IPS DF 19.7 (cell line): Measurements from ENCODE around the gene SRMS.

Source experiments
- DNase-seq: peaks from one replicate; pipeline ENCODE4 v3.0.0-alpha.2; 2013; ENCODE audit warnings: low read depth, low spot score

Gene SRMS

DNA sequence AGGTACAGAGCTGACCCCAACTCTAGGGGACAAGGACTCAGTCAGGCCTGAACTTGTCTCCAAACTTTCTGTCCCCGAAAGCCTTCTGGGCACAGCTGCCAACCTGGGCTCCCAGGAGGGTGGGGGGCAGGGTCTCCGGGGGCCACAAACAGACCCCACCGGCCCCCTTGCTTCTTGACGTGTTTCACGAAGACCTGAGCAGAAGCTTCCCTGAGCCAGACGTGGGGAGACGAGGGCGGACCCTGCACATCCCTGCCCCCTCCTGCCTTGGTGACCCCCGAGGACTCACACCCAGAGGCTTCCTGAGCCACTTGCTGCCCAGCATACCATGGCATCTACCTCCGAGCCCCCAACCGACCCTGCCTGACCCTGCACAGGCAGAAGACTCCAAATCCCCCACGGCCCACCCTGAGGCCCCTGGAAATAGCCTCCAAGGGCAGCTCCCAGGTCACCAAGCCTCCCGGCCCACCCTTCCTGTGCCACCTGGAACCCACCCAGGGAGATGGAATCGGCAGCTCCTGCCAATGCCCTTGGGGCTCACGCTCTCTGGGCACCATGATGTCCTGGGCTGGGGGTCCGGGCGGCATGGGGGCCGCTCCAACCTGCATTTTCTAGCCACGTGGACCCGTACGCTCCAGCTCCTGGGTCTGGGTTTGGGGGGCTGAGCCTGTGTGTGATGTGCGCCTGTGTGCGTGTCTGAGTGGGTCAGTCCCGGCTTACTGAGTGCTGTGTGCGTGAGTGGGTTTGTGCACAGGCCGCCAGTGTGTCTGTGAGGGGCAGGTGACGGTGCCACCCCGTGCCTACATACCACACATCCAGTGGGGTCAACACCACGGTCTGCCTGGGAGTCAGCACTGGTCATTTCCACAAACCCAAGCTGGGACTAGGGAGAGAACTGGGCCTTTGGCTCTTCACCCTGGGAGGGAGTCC is 7.8 kb downstream of the SRMS start:
- no peak for DNase-seq

DNA sequence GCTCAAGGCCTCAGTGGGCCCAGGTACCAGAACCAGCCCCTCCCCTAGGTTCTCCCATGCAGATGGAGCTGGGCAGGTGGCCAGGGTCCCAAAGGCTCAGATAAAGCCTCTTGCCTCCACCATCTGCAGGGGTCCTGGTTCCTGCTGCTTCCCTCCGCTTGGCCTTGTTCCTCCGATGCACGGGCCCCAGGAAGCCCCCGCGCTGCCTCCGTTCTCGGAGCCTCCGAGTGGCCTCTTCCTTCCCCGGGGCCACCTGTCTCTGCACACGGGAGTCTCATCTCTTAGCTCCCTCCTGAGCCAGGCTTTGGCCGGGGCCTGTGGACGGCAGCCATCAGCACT is 8.5 kb downstream of the SRMS start:
- DNase-seq = no peak

DNA sequence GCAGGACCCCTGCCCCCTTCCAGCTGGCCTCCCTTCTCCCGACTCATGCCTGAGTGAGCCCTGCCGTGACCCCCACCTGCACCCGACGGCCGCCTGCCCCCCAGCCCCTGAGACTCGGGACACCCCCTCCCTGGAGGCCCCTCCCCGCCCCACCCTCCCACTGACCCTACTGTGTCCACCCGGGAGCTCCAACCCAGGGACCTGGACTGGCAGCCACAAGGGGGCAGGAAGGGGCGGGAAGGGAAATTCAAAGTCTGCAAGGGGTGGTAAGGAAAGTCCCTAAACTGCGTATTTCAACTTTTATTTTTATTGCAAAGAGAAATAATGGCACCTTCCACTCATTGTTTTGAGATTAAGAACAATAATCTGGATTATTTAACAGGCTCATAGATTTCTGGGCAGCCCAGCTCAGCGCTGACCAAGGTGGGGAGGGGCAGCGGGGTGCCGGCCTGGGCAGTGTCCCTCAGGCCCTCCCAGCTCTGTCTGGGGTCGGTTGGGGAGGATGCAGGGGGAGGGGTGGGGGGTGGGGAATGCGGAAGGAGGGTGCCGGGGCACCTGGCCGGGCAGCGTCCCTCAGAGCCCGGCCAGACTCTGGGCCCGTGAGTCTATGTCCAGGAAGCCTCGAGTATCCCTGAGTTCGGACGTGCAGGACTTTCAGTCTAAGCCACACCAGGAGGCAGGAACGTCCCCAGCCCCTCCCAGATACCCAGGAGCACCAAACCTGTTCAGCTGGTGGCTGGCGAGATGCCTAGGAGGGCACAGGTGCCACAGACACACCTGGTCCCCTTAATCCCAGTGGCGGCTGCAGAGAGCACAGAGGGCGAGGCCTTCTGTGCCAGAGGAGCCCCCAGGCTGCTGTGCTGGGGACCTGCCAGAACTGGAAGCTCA is 9.1 kb downstream of the SRMS start:
- no peak for DNase-seq

DNA sequence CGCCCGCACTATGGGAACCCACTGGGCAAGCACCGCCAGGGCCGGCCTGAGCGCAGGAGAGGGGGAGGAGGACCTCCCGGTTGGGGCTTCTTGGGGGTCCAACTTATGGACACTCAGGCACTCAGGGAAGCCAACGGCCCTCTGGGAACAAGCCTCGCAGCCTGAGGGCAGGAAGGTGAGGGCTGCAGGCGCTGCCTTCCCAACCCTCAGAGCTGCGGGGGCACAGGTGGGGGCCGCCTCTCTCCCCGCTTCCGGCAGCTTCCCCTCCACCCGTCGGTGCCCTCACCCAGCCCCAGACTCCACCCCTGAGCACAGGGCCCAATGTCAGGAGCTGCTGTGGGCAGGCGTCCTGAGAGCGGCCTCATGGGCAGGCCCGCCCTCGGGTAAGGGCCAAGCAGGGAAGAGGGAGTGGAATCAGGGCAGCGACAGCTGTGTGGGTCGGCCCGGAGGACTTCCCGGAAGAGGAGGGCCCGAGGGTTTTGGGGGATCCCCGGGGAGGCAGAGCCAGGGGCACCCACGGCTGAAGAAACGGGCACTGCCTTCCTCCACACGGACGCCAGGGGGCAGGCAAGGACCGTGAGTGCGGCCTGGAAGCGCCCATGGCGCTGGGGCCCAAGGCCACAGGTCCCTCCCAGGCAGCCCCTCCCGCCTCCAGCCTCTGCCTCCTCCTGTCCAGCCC is 9.9 kb downstream of the SRMS start:
- DNase-seq = no peak

DNA sequence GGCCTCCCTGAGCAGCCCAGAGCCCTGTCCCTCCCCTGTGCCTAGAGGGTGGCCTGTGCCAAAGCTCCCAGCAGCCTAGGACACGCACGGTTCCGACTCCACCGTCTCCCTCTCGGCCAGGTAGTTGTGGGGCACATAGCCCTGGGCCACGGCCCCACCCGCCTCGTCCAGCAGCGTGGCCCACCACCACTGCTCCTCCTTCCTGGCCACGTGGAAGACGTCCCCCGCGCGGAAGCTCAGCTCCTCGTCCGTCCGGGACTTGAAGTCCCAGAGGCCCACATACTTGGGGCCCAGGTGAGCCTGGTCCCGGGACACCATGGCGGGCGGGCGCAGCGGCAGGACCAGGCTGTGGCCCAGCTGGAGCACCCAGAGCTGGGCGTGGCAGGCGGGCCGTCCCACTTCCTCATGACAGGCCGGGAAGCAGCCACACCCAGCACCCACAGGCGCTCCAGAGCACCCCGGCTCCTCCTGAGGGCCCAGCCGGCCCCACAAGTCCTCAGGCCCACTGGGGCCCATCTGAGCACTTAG is 10.5 kb downstream of the SRMS start, which contains the start of gene PTK6:
Gene PTK6 (minus strand): TSS at position 380 of the 528 bp plus-strand sequence. CDS start 62 bp downstream, at position 318.
- no peak for DNase-seq

DNA sequence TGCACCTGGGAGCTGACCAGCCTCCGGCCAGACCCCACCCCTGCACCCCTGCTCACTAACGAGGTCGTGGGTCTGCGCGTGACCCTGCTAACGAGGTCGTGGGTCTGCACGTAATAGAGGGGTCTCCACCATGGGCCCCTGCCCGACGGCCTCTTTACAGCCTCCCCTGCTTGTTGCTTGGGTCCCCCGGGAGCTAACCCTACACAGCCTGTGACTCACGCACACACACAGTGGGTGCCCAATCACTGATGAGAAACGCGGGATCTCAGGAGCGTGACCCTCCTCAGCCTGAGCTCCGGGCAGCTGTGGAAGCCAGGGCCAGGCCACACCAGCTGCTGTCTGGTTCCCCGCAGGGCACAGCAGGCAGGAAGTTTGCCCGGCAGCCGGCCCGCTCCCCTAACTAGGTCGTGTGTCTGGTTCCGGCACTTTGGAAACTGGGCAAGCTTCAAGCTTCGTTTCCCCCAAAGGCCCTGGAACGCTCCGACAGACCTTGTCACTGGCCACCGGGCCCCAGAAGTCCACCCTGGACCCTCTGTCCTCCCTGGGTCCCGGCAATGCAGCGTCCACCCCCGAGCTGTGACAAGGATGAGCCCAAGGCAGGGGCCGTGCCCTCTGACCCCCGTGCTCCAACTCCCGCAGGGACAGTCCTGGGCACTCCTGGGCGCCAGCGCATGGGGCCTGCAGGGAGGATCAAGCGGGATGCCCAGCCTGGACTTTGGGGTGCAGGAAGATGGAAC is 11.1 kb downstream of the SRMS start:
- DNase-seq = no peak

DNA sequence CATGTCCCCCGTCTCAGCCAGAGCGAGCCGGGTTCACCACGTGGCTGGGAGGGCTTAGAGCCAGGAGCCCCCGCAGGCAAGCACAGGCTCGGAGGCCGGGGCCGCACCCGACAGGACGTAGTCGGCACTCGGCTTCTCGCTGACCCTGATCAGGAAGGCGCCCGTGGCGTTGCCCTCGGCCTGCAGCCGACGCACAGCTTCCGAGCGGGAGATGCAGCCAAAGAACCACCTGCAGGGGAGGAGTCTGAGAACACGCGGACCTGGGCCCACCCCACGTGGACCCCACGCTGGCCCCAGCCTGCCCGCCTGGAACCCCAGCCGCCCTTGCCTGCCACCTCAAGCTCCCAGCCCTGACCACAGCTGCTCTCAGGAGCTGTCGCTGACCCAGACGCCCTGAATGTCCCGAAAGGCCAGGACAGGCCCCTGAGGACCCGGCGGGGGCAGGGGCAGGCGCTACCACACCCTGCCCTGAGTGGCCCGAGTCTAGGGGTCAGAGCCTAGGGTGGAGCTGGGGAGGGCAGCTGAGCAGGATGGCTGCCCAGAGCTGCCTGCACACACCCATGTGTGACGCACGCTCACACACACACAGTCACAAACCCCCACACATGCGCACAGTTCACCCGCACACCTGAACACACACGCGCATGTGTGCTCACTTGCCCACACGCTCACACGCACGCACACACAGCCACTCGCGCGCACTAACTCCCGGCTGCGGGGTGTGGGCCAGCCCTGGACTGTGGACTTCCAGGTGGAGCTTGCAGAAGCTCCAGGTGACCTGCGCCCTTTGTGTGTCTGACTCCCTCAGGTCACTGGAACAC is 12.5 kb downstream of the SRMS start:
- no peak for DNase-seq

DNA sequence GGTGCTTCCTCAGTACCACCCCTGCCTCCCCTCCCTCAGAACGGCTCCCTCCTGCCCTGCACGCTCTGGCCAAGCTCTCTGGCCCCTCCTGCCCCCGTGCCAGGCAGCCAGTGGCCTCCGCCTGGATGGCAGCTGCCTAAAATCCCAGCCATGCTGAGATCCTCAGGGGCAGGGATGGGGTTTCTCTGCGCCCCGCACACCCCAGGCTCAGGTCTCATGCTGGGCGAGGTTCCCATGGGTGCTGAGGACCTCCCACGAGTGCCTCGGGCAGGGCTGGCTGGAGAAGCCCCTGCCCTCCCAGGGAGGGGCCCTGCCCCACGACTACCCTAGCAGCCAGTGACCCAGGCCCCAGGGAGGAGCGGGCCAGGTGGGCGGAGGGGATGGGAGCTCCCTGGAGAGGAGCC is 13.1 kb downstream of the SRMS start:
- no peak for DNase-seq

DNA sequence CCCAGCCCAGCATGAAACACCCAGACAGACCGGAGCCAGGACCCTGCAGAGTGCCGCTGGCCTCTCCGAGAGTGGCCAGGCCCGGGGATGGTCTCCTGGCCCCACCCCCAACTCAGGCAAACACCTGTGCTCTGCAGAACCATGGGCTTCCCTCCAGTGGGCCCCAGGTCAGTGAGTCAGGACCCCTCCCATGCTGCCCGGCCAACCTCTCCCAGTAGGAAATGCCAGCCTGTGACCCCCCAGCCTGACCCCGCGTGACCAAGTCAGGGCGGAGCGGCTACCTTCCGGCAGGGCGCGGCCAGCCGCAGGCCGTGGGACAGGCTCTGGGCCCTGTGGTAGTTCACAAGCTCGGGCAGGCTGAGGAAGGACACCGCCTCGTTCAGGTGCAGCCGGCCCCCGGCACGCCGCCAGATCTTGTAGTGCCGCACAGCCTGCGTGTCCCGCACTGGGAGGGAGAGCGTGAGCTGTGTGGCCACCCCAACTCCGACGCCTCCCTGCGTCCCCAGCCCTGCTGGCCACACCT is 13.6 kb downstream of the SRMS start:
- no peak for DNase-seq

DNA sequence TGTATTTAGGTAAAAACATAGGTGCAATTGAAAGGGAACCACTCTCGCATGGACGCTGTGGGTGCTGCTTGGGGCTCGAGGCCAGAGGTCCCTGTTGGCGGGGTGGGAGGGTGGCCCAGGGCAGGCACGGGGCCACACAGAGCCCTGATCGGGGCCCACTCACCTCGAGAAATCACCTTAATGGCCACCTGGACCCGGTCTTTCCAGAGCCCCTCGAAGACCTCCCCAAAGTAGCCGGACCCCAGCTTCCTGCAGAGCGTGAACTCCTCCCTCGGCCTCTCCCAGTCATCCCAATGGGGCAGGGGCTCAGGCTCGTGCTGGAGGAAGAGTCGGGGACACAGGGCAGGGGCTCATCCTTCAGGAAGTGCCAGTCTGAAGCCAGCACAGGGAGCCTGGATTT is 14.2 kb downstream of the SRMS start:
- DNase-seq = no peak

DNA sequence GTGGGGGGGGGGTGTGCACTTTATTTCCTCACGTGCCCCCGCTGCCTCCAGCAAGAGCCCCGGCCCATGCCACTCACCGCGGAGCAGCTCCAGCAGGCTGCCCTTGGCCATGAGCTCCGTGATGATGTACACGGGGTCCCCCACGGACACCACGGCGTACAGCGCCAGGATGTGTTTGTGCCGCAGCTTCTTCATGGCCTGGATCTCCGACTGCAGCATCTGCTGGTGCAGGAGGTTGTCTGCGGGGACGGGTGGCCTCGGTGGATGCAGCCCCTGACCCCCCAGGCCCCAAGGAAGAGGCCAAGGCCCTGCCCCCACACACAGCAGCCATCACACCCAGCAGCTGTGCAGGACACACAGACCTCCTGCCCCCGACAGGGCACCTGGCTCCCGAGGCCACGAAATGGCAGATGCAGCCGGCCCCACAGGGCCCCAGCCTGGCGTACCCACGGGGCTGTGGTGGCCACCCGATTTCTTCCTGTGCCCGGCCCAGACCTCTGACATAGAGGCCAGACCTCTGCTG is 15.0 kb downstream of the SRMS start:
- DNase-seq = no peak

DNA sequence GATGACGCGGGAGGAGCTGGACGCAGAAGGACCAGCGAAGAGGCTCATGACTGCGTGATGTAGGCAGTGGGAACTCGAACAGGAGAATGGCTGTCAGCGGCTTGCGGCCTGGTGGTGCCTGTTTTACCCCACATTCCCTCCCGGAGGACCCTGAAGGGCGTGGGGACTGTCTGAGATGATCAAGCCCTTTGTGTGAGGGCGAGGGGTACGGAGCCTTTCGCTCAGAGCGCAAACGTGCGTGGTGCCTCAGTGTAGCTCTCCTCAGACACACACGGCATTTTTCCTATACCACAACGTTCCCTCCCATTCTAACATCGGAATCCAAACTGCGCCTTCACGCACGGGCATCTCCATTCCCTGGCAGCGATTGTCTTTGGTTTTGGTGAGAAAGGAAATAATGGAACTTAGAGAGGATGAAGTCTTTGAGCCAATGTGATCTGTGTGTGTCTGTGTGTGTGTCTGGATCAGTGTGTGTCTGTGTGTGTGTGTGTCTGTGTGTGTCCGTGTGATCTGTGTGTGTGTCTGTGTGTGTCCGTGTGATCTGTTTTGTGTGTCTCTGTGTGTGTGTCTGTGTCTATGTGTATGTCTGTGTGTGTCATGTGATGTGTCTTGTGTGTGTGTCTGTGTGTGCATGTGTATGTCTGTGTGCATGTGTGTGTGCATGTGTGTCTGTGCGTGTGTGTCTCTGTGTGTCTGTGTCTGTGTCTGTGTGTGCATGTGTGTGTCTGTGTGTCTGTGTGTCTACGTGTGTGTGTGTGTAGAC is 15.7 kb downstream of the SRMS start:
- no peak for DNase-seq

DNA sequence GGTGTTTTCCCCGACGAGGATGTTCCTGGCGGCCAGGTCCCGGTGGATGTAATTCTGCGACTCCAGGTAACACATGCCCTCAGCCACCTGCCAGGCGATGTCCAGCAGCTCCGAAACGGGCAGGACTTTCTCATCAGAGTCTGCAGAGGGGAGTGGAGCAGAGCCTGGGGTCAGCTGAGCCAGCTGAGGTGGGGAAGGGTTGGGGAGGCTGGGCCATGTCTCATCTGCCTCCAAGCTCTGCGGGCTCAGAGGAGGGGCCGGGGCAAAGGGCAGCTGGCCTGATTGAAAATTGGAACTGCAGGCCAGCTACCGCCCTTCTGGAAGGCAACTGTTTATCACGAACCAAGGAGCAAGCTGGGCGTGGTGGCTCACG is 16.8 kb downstream of the SRMS start:
- no peak for DNase-seq

DNA sequence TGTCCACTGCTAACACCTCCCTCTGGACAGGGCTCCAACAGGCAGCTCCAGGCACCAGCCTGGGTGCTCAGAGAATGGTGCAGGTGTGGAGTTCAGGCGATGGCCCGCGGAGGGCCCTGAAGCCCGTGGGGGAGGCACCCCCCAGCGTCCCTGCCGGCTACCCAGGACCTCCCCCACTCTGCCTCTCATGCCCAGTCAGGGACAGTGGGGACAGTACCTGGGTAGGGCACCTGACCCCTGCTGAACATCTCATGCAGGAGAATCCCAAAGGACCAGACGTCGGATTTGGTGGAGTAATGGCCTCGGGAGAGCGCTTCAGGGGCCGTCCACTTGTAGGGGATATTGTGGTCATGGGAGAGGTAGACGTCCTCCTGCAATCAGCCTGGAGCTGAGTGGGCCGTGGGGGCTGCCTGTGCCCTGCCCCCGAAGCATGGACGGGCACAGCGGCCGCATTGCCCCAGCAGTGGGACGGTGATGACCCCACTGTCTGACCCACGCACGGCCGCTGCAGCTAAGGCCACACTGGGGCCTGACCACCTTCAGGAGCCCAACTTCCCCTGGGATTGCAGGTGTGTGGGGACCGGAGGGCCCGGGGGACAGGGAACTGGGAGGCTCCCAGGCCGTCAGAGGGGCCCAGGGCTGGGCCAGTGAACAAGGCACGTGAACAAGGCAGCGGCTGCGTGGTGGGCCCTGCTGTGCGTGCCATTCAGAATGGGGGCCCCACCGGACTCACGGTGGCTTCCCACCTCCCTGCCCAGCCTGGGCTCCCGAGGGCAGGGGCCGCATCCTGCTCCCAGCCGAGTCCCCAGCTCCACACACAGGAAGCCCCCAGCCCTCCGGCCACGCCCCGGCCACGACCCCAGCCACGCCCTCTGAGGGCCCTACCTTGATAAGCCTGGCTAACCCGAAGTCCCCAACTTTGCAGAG is 17.4 kb downstream of the SRMS start:
- no peak for DNase-seq

DNA sequence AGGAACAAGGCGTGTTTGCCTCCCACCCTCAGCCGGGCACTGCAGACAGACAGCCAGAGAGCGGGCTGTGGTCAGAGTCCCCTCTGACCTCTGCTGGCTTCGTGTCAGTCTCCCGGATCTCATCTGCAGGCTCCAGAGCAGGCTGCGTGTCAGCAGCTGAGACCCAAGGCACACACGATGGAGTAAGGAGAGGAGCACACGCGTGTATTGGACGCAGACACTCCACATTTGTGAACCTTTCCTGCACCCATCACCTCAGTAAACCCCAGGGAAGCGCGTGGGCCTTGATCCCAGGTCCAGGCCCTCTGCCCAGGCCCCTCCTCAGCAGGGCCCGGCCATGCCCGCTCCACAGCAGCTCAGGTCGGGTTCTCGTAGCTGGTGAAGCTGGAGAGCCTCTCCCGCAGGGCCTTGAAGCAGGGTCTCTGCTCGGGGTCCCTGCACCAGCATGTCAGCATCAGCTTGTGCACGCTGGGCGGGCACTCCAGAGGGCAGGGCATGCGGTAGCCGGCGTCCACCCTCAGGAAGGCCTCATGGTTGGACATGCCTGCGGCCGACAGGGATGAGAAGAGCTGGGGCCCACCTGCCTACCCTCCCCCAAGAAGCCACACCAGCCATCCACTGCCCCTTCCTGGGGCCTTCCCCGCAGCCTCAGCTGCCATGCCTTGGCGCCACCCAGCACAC is 18.2 kb downstream of the SRMS start:
- no peak for DNase-seq

DNA sequence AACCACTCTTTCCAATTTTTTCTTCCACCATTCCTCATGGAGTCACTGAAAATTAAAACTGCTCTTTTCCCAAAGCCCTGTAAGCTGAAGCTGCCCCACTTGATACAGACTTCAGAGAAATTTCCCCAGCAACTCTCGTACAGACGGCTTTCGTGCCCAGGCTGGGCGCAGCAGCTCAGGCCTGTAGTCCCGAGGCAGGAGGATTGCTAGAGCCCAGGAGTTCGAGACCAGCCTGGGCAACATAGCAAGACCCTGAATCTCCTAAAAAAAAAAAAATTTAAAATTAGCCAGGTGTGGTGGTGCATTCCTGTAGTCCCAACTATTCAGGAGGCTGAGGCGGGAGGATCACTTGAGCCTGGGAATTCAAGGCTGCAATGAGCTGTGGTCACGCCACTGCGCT is 20.4 kb downstream of the SRMS start:
- DNase-seq = no peak

DNA sequence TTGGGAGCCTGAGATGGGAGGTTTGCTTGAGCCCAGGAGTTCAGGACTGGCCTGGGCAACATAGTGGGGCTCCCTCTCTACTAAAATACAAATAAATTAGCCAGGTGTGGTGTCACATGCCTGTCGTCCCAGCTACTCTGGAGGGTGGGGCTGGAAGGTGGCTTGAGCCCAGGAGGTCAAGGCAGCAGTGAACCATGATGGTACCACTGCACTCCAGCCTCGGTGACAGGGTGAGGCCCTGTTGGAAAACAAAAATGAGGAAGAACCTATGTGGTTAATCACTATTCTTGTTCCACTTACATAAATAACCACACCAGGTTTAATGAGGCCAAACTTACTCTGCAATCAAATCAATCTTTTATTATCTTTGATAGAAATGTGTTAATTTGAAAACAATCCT is 21.6 kb downstream of the SRMS start:
- DNase-seq = no peak
